HepG2 (cell line): ENCODE measurements around the gene DNAJC11. TPM values are rescaled to one million over a fixed set of nuclear protein-coding genes. Genes with fewer than 3 reads are reported as not detected.

Experiments
- CBFB ChIP-seq: sonication (generic); formaldehyde crosslinking; IDR thresholded peaks from 2 replicates; pipeline ENCODE4 v1.4.0; 2020; ENCODE audit warnings: missing genetic modification reagents
- CREM ChIP-seq, 2 experiments: sonication (generic) in 1 of 2; formaldehyde crosslinking in 1 of 2; IDR thresholded peaks; 2 replicates each; pipeline versions ENCODE4 v1.4.0 to v1.6.1; 2016 to 2020; ENCODE audit warnings: antibody characterized with exemption in 1 of 2, mild to moderate bottlenecking in 1 of 2, missing genetic modification reagents in 1 of 2
- GABPB1 ChIP-seq: IDR thresholded peaks from 2 replicates; pipeline ENCODE4 v1.6.1; 2016; ENCODE audit warnings: mild to moderate bottlenecking, missing genetic modification reagents, moderate library complexity, missing compliant biosample characterization
- HNRNPL ChIP-seq: fragments of 200-400 bp; formaldehyde crosslinking; IDR thresholded peaks from 2 replicates; pipeline ENCODE4 v1.6.1; 2017; ENCODE audit warnings: mild to moderate bottlenecking, low read depth, low read length
- KDM5B ChIP-seq: sonication (generic); formaldehyde crosslinking; IDR thresholded peaks from 2 replicates; pipeline ENCODE4 v1.4.0; 2020; ENCODE audit warnings: missing genetic modification reagents, mild to moderate bottlenecking, borderline replicate concordance
- PCBP1 ChIP-seq: fragments of 200-400 bp; formaldehyde crosslinking; IDR thresholded peaks from 2 replicates; pipeline ENCODE4 v1.6.1; 2017; ENCODE audit warnings: mild to moderate bottlenecking, low read depth, low read length, borderline replicate concordance
- RBM22 ChIP-seq: fragments of 200-400 bp; formaldehyde crosslinking; optimal IDR thresholded peaks from 2 replicates; pipeline ENCODE3; 2017; ENCODE audit warnings: mild to moderate bottlenecking, low read length, moderate library complexity
- SKI ChIP-seq: fragments of 450-650 bp; IDR thresholded peaks from one replicate; pipeline ENCODE4 v1.6.1; 2018; ENCODE audit warnings: mild to moderate bottlenecking; ENCODE audit not compliant: partially characterized antibody
- SRSF1 ChIP-seq: fragments of 200-400 bp; formaldehyde crosslinking; optimal IDR thresholded peaks from 2 replicates; pipeline ENCODE3; 2017; ENCODE audit warnings: mild to moderate bottlenecking, low read depth, low read length, moderate library complexity
- TAF1 ChIP-seq: sonication (generic); formaldehyde crosslinking; IDR thresholded peaks from 2 replicates; pipeline ENCODE4 v1.4.0; 2020; ENCODE audit warnings: missing genetic modification reagents
- U2AF2 ChIP-seq: fragments of 200-400 bp; formaldehyde crosslinking; IDR thresholded peaks from 2 replicates; pipeline ENCODE4 v1.6.1; 2017; ENCODE audit warnings: low read depth, mild to moderate bottlenecking, low read length
- ZKSCAN8 ChIP-seq: IDR thresholded peaks from 2 replicates; pipeline ENCODE4 v1.6.1; 2016; ENCODE audit warnings: borderline replicate concordance, missing genetic modification reagents, missing compliant biosample characterization
- ZNF256 ChIP-seq: sonication (generic); formaldehyde crosslinking; conservative IDR thresholded peaks from 2 replicates; pipeline ENCODE4 v1.4.0; 2020; ENCODE audit warnings: missing genetic modification reagents
- ZNF468 ChIP-seq: sonication (generic); formaldehyde crosslinking; IDR thresholded peaks from 2 replicates; pipeline ENCODE4 v1.8.0; 2022; ENCODE audit warnings: mild to moderate bottlenecking, moderate library complexity, missing genetic modification reagents
- polyA plus RNA-seq, 8 experiments: library from polyadenylated mRNA; depleted of rRNA in 3 of 8; stranded (reverse) in 7 of 8; unstranded in 1 of 8; fragments of >200 nt; fragmentation: Illumina TruSeq in 4 of 8; extraction: Trizol in 4 of 8; gene quantifications; 2 replicates each; pipeline versions ENCODE4 v1.2.1 to v1.2.3, GENCODE V29; 2011 to 2016; ENCODE audit warnings: low read depth in 4 of 8, missing spikeins in 1 of 8, mixed read lengths in 1 of 8; ENCODE audit not compliant: insufficient read depth in 1 of 8
- total RNA-seq, 5 experiments: library from RNA; depleted of rRNA; stranded (reverse); fragments of >200 nt; fragmentation: Illumina TruSeq; extraction: Trizol; gene quantifications; 2 replicates each; pipeline ENCODE4 v1.2.3, GENCODE V29; 2016; ENCODE audit warnings: low read depth in 1 of 5
- TF ChIP-seq, protein P1 (sequence below): sonication (generic); formaldehyde crosslinking; IDR thresholded peaks from 2 replicates; pipeline ENCODE4 v1.9.0; 2022; ENCODE audit warnings: low read depth, missing genetic modification reagents
- TF ChIP-seq, protein P2 (sequence below): IDR thresholded peaks from 2 replicates; pipeline ENCODE4 v1.6.1; 2016; ENCODE audit warnings: low read depth, missing genetic modification reagents, missing compliant biosample characterization
- TF ChIP-seq, protein P3 (sequence below): sonication (generic); formaldehyde crosslinking; IDR thresholded peaks from 2 replicates; pipeline ENCODE4 v1.5.0; 2020; ENCODE audit warnings: mild to moderate bottlenecking, missing genetic modification reagents
- TF ChIP-seq, protein P4 (sequence below): sonication (generic); formaldehyde crosslinking; IDR thresholded peaks from 2 replicates; pipeline ENCODE4 v1.4.0; 2020; ENCODE audit warnings: missing genetic modification reagents, borderline replicate concordance

DNAJC11 gene
- total and polyA plus RNA-seq, 2 of the 13 experiments (the other 11 are each of a cell fraction or from before 2014, with no cell fraction given), result 25.1 to 47.6 TPM

DNA sequence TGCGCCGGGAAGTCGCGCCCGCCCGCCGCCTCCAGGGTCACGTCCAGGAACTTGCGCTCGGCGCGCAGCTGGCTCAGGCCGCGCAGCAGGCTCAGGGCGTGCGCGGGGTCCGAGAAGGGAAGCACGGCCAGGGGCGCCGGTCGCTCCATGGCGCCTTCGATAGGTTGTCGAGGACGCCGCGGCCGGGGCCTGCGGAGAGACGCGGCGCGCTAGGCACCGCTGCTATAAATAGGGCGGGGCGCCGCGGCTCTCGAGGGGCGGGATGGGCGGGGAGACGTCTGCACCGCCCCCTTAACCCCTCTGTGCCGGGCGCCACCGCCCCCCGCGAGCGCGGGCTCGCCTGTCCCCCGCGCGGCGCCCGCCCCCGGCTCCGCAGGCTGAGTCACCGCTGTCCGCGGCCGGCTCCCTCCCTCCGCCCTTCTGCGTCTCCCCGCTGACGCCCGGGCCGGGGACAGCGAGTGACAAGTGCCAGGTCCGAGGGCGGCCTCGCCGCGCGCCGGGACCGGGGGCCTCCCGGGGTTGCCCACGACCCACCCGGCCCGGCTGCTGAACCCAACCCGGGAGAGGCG is 98.9 kb downstream of the DNAJC11 start, which contains the start of gene KLHL21 (continued):
- TF ChIP-seq CREM (IDR thresholded peaks at IDR 0.05), result no peak
- TF ChIP-seq CREM (CRISPR knock-in tag; IDR thresholded peaks at IDR 0.05), result no peak
- TF ChIP-seq ZNF468 (CRISPR knock-in tag), result no peak
- peak; percentile 88 for TF ChIP-seq TAF1 (CRISPR knock-in tag)
- TF ChIP-seq KDM5B (CRISPR knock-in tag), result no peak; the same call in none of the 2 replicates
- TF ChIP-seq SKI, result peak; percentile 73
- no peak; the same call in none of the 2 replicates for TF ChIP-seq CBFB (CRISPR knock-in tag)
- no peak for TF ChIP-seq SRSF1
- no peak for TF ChIP-seq HNRNPL
- TF ChIP-seq, protein P1, sequence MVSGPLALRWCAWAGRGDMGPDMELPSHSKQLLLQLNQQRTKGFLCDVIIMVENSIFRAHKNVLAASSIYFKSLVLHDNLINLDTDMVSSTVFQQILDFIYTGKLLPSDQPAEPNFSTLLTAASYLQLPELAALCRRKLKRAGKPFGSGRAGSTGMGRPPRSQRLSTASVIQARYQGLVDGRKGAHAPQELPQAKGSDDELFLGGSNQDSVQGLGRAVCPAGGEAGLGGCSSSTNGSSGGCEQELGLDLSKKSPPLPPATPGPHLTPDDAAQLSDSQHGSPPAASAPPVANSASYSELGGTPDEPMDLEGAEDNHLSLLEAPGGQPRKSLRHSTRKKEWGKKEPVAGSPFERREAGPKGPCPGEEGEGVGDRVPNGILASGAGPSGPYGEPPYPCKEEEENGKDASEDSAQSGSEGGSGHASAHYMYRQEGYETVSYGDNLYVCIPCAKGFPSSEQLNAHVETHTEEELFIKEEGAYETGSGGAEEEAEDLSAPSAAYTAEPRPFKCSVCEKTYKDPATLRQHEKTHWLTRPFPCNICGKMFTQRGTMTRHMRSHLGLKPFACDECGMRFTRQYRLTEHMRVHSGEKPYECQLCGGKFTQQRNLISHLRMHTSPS (CRISPR knock-in tag), result no peak
- TF ChIP-seq, protein P2, sequence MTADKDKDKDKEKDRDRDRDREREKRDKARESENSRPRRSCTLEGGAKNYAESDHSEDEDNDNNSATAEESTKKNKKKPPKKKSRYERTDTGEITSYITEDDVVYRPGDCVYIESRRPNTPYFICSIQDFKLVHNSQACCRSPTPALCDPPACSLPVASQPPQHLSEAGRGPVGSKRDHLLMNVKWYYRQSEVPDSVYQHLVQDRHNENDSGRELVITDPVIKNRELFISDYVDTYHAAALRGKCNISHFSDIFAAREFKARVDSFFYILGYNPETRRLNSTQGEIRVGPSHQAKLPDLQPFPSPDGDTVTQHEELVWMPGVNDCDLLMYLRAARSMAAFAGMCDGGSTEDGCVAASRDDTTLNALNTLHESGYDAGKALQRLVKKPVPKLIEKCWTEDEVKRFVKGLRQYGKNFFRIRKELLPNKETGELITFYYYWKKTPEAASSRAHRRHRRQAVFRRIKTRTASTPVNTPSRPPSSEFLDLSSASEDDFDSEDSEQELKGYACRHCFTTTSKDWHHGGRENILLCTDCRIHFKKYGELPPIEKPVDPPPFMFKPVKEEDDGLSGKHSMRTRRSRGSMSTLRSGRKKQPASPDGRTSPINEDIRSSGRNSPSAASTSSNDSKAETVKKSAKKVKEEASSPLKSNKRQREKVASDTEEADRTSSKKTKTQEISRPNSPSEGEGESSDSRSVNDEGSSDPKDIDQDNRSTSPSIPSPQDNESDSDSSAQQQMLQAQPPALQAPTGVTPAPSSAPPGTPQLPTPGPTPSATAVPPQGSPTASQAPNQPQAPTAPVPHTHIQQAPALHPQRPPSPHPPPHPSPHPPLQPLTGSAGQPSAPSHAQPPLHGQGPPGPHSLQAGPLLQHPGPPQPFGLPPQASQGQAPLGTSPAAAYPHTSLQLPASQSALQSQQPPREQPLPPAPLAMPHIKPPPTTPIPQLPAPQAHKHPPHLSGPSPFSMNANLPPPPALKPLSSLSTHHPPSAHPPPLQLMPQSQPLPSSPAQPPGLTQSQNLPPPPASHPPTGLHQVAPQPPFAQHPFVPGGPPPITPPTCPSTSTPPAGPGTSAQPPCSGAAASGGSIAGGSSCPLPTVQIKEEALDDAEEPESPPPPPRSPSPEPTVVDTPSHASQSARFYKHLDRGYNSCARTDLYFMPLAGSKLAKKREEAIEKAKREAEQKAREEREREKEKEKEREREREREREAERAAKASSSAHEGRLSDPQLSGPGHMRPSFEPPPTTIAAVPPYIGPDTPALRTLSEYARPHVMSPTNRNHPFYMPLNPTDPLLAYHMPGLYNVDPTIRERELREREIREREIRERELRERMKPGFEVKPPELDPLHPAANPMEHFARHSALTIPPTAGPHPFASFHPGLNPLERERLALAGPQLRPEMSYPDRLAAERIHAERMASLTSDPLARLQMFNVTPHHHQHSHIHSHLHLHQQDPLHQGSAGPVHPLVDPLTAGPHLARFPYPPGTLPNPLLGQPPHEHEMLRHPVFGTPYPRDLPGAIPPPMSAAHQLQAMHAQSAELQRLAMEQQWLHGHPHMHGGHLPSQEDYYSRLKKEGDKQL (CRISPR knock-in tag), result no peak
- TF ChIP-seq U2AF2, result no peak
- no peak for TF ChIP-seq PCBP1
- no peak for TF ChIP-seq ZNF256 (CRISPR knock-in tag)
- TF ChIP-seq, protein P3, sequence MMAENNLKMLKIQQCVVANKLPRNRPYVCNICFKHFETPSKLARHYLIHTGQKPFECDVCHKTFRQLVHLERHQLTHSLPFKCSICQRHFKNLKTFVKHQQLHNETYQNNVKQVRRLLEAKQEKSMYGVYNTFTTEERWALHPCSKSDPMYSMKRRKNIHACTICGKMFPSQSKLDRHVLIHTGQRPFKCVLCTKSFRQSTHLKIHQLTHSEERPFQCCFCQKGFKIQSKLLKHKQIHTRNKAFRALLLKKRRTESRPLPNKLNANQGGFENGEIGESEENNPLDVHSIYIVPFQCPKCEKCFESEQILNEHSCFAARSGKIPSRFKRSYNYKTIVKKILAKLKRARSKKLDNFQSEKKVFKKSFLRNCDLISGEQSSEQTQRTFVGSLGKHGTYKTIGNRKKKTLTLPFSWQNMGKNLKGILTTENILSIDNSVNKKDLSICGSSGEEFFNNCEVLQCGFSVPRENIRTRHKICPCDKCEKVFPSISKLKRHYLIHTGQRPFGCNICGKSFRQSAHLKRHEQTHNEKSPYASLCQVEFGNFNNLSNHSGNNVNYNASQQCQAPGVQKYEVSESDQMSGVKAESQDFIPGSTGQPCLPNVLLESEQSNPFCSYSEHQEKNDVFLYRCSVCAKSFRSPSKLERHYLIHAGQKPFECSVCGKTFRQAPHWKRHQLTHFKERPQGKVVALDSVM, result no peak
- no peak for TF ChIP-seq ZKSCAN8 (CRISPR knock-in tag)
- peak; percentile 38 for TF ChIP-seq GABPB1 (CRISPR knock-in tag)
- TF ChIP-seq RBM22, result no peak
- TF ChIP-seq, protein P4, sequence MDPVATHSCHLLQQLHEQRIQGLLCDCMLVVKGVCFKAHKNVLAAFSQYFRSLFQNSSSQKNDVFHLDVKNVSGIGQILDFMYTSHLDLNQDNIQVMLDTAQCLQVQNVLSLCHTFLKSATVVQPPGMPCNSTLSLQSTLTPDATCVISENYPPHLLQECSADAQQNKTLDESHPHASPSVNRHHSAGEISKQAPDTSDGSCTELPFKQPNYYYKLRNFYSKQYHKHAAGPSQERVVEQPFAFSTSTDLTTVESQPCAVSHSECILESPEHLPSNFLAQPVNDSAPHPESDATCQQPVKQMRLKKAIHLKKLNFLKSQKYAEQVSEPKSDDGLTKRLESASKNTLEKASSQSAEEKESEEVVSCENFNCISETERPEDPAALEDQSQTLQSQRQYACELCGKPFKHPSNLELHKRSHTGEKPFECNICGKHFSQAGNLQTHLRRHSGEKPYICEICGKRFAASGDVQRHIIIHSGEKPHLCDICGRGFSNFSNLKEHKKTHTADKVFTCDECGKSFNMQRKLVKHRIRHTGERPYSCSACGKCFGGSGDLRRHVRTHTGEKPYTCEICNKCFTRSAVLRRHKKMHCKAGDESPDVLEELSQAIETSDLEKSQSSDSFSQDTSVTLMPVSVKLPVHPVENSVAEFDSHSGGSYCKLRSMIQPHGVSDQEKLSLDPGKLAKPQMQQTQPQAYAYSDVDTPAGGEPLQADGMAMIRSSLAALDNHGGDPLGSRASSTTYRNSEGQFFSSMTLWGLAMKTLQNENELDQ, result no peak
